Measurements from ENCODE around the gene AKAP11. TPM values are rescaled to one million over a fixed set of nuclear protein-coding genes. Genes with fewer than 3 reads are reported as not detected.

The AKAP11 gene
- total and polyA plus RNA-seq, 2 of the 8 experiments (the other 6 are each of a cell fraction or from before 2014, with no cell fraction given) = 4.5 to 21.9 TPM

- H3K79me2 ChIP-seq (ENCODE audit: control insufficient read depth in 1 of 2, insufficient read depth in 2 of 2, low read length in 2 of 2) = no peaks in the 10 kb centered on the region
- CTCF ChIA-PET (ENCODE audit: partially characterized antibody) = no interaction called here
- no peak overlapping the region for H3K4ac ChIP-seq (replicated peaks; ENCODE audit: insufficient read length, low read depth, low read length)
- no peak overlapping the region for H3K18ac ChIP-seq (ENCODE audit: extremely low read depth, low read length)
- H2BK12ac ChIP-seq (ENCODE audit: low read depth, low read length) = no peak overlapping the region
- no peak overlapping the region for H3K4me2 ChIP-seq (ENCODE audit: insufficient read depth in 1 of 2, low read depth in 2 of 2, low read length in 2 of 2)
- H2BK20ac ChIP-seq (ENCODE audit: low read length) = no peak overlapping the region
- DNase-seq (ENCODE audit: low read depth in 1 of 2, low spot score in 2 of 2) = no peak
- no peak overlapping the region for H4K8ac ChIP-seq (ENCODE audit: extremely low read depth, insufficient read depth, low read length)
- no peak overlapping the region for H2BK120ac ChIP-seq (replicated peaks; ENCODE audit: low read depth, low read length)
- H3K56ac ChIP-seq (replicated peaks; ENCODE audit: insufficient read length, low read depth, low read length) = no peak overlapping the region
- no peak overlapping the region for H2AFZ ChIP-seq (ENCODE audit: low read length)
- no peak for FAIRE-seq
- no peak overlapping the region for H2AK5ac ChIP-seq (ENCODE audit: low read depth, low read length)
- no peaks in the 10 kb centered on the region for H3K23me2 ChIP-seq (ENCODE audit: low read depth, low read length)
- no peak overlapping the region for H3K14ac ChIP-seq (ENCODE audit: insufficient read length)
- H2BK15ac ChIP-seq (ENCODE audit: low read length) = no peak overlapping the region
- no peaks in the 10 kb centered on the region for H3K27me3 ChIP-seq (replicated peaks in 1 of 4; ENCODE audit: control insufficient read depth in 3 of 4, extremely low read depth in 1 of 4, insufficient read depth in 3 of 4, low read length in 3 of 4)
- no peaks in the 10 kb centered on the region for H3K36me3 ChIP-seq (ENCODE audit: control insufficient read depth in 2 of 4, insufficient read depth in 4 of 4, low read length in 3 of 4)
- H3K23ac ChIP-seq (ENCODE audit: insufficient read length) = no peak overlapping the region
- no peak for TF ChIP-seq NRF1 (IDR thresholded peaks at IDR 0.05; ENCODE audit: low read depth, low read length)
- TF ChIP-seq POLR2AphosphoS5 (IDR thresholded peaks at IDR 0.05; ENCODE audit: low read depth, low read length) = no peak
- no peak for TF ChIP-seq RBBP5 (IDR thresholded peaks at IDR 0.05; ENCODE audit: borderline replicate concordance, low read depth, low read length)
- no peak for TF ChIP-seq SIX5 (IDR thresholded peaks at IDR 0.05; ENCODE audit: low read depth, low read length)
- no peak for TF ChIP-seq RNF2 (IDR thresholded peaks at IDR 0.05; ENCODE audit: borderline replicate concordance, low read depth, low read length, missing control alignments, poor library complexity, severe bottlenecking)
- no peak for TF ChIP-seq GABPA (IDR thresholded peaks at IDR 0.05; ENCODE audit: borderline replicate concordance, insufficient read depth, low read length)
- no peaks in the 10 kb centered on the region for H3K79me1 ChIP-seq (ENCODE audit: low read depth, low read length)
- POLR2A ChIA-PET (ENCODE audit: partially characterized antibody) = no interaction called here
- no peaks in the 10 kb centered on the region for H4K20me1 ChIP-seq (replicated peaks in 1 of 2; ENCODE audit: control insufficient read depth in 1 of 2, insufficient read depth in 2 of 2, low read length in 2 of 2)
- H2BK5ac ChIP-seq (ENCODE audit: low read depth, low read length) = no peak overlapping the region
- WGBS, 2 experiments (ENCODE audit: extremely low coverage in 1 of 2, insufficient coverage in 1 of 2, insufficient read length in 1 of 2, insufficient replicate concordance in 2 of 2, low coverage in 1 of 2, low lambda C conversion rate in 2 of 2, missing lambda C conversion rate in 1 of 2) = 89% methylated on average over 3 of the region's 3 CpGs; no CpG with 5 or more reads in 1 of the 2 experiments
- peaks cover 0 to 2% (median 0%) of the 10 kb centered on the region in 4 experiments; a peak in 1 of 7 replicates for H3K4me1 ChIP-seq (replicated peaks in 1 of 4; ENCODE audit: control insufficient read depth in 3 of 4, insufficient read depth in 4 of 4, low read length in 3 of 4)
- H4K5ac ChIP-seq (ENCODE audit: insufficient read length, low read depth, low read length) = no peak overlapping the region
- H3K4me3 ChIP-seq (ENCODE audit: extremely low read depth in 1 of 4, insufficient read depth in 2 of 4, low read depth in 3 of 4, low read length in 4 of 4) = no peak overlapping the region
- H3K9me3 ChIP-seq (ENCODE audit: insufficient read depth in 2 of 2, low read depth in 1 of 2, low read length in 1 of 2) = no peaks in the 10 kb centered on the region
- no peak overlapping the region for H3K9ac ChIP-seq (replicated peaks in 1 of 4; ENCODE audit: extremely low read depth in 1 of 4, low read depth in 3 of 4, low read length in 3 of 4)
- H3K27ac ChIP-seq (ENCODE audit: low read depth, low read length) = no peak overlapping the region
- H4K91ac ChIP-seq (replicated peaks; ENCODE audit: insufficient read length, low read length) = no peak overlapping the region
Observed at GRCh38 chr13:42345367-42345766, 73.4 kb downstream of the AKAP11 start.
